ENCODE data around the gene GRB7. TPM values are rescaled to one million over a fixed set of nuclear protein-coding genes. Genes with fewer than 3 reads are reported as not detected.

Gene GRB7
- total RNA-seq, 6 experiments from 2014 or later: not detected

GRCh38 chr17:39701012-39701783, 36.5 kb upstream of the GRB7 start:
- TF ChIP-seq CTCF (IDR thresholded peaks at IDR 0.05): no peak
- Mint-ChIP-seq H3K27me3 (ENCODE audit: insufficient read depth) (peaks cover 3% of the 10 kb centered on the region), H3K9me3 (no peaks in the 10 kb centered on the region), H3K36me3 (ENCODE audit: low read depth) (no peaks in the 10 kb centered on the region), H3K4me3 (peak overlapping the region; percentile 94), H3K4me1 (ENCODE audit: low read depth) (peaks cover 43% of the 10 kb centered on the region), H3K27ac (peak overlapping the region; percentile 54)
- no peak for DNase-seq

GRCh38 chr17:39701784-39702422, 35.8 kb upstream of the GRB7 start:
- no peak for DNase-seq
- H3K27ac Mint-ChIP-seq: no peak overlapping the region

GRCh38 chr17:39702901-39703893, 34.5 kb upstream of the GRB7 start:
- H3K9me3 Mint-ChIP-seq: no peaks in the 10 kb centered on the region
- H3K4me3 Mint-ChIP-seq: no peak overlapping the region
- peaks cover 2% of the 10 kb centered on the region for H3K27me3 Mint-ChIP-seq (ENCODE audit: insufficient read depth)
- H3K36me3 Mint-ChIP-seq (ENCODE audit: low read depth): no peaks in the 10 kb centered on the region
- peaks cover 43% of the 10 kb centered on the region for H3K4me1 Mint-ChIP-seq (ENCODE audit: low read depth)
- H3K27ac Mint-ChIP-seq: no peak overlapping the region
- DNase-seq: no peak
- no peak for TF ChIP-seq CTCF (IDR thresholded peaks at IDR 0.05)

More at GRCh38 chr17:39701784-39702422, 35.8 kb upstream of the GRB7 start:
- H3K4me3 Mint-ChIP-seq: peak overlapping the region; percentile 94
- no peak for TF ChIP-seq CTCF (IDR thresholded peaks at IDR 0.05)
- peaks cover 43% of the 10 kb centered on the region for H3K4me1 Mint-ChIP-seq (ENCODE audit: low read depth)
- peaks cover 2% of the 10 kb centered on the region for H3K27me3 Mint-ChIP-seq (ENCODE audit: insufficient read depth)
- H3K9me3 Mint-ChIP-seq: no peaks in the 10 kb centered on the region
- no peaks in the 10 kb centered on the region for H3K36me3 Mint-ChIP-seq (ENCODE audit: low read depth)

- Mint-ChIP-seq H3K4me1 (ENCODE audit: low read depth) (peaks cover 40% of the 10 kb centered on the region), H3K4me3 (no peak overlapping the region), H3K27ac (no peak overlapping the region), H3K27me3 (ENCODE audit: insufficient read depth) (peaks cover 2% of the 10 kb centered on the region), H3K36me3 (ENCODE audit: low read depth) (no peaks in the 10 kb centered on the region), H3K9me3 (no peaks in the 10 kb centered on the region)
- TF ChIP-seq CTCF (IDR thresholded peaks at IDR 0.05): no peak
- no peak for DNase-seq
Measured at GRCh38 chr17:39703913-39704312, 33.8 kb upstream of the GRB7 start.

GRCh38 chr17:39704821-39705551, 32.8 kb upstream of the GRB7 start:
- H3K9me3 Mint-ChIP-seq: no peaks in the 10 kb centered on the region
- H3K36me3 Mint-ChIP-seq (ENCODE audit: low read depth): no peaks in the 10 kb centered on the region
- H3K4me3 Mint-ChIP-seq: no peak overlapping the region
- peaks cover 2% of the 10 kb centered on the region for H3K27me3 Mint-ChIP-seq (ENCODE audit: insufficient read depth)
- peak; percentile 71 for TF ChIP-seq CTCF (IDR thresholded peaks at IDR 0.05)
- peak; percentile 6 for DNase-seq
- H3K4me1 Mint-ChIP-seq (ENCODE audit: low read depth): peaks cover 33% of the 10 kb centered on the region
- no peak overlapping the region for H3K27ac Mint-ChIP-seq
